HG03175 (cell line): ENCODE results near the gene PSMD1.

Experiments used
- ATAC-seq: cut with Tn5 transposase; IDR thresholded peaks from one replicate; pipeline ENCODE4 v1.9.1; 2021; ENCODE audit warnings: mild to moderate bottlenecking, moderate library complexity; ENCODE audit not compliant: unreplicated experiment

Gene PSMD1

DNA sequence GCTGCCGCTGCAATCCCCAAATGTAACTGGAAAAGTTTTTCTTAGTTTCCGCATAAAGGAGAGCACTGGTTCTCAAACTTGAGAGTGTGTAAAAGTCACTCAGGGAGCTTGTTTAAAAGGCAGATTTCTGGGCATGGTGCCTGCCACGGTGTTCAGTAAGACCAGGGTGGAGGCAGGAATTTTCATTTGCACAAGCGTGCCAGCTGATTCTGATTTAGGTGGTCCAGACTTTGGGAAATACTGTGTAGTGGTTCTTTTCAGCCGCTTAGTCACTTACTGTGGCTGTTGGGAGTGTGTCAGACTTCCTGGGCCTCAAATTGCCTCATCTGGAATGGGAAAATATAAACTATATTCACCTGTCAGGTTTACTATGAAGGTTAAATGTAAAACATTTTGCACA, 142.6 kb downstream of the PSMD1 start:
- no peak for ATAC-seq

- ATAC-seq, result no peak
These were observed 144.3 kb downstream of the PSMD1 start for GRCh38 chr2:231200805-231201474.

GRCh38 chr2:231201475-231201814, 144.8 kb downstream of the PSMD1 start:
- ATAC-seq, result no peak

- ATAC-seq, result no peak
These were observed 146.4 kb downstream of the PSMD1 start for GRCh38 chr2:231203087-231203486.

DNA sequence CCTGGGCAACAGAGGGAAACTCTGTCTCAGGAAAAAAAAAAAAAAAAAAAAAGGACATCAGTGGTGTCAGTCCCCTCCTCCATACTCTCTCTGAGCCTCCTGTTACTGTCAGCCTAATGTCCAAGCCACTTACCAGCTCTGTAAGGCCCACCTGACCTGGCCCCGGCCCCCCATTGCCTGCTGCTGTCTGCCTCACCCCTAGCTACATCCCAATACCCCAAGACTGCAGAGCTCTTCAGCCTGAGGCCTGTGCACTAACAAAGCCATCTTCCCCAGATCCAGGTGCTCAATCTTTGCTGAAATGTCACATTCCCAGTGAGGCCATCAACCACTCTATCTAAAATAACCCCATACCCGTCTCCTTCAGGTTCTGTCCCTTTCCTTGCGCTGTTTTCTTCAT, 147.5 kb downstream of the PSMD1 start:
- no peak for ATAC-seq

- ATAC-seq, result no peak
These were observed 147.9 kb downstream of the PSMD1 start for GRCh38 chr2:231204581-231204980.

DNA sequence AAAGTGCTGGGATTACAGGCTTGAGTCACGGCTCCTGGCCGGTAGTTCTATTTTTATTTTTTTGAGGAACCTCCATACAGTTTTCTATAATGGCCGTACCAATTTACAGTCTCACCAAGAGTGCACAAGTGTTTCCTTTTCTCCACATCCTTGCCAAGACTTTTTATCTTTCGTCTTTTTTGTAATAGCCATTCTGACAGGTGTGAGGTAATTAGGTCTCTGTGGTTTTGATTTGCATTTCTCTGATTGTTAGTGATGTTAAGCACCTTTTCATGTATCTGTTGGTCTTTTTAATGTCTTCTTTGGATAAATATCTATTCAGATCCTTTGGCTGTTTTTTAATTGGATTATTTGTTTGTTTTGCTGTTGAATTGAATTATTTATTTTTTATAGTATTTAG, 151.1 kb downstream of the PSMD1 start:
- ATAC-seq, result no peak

DNA sequence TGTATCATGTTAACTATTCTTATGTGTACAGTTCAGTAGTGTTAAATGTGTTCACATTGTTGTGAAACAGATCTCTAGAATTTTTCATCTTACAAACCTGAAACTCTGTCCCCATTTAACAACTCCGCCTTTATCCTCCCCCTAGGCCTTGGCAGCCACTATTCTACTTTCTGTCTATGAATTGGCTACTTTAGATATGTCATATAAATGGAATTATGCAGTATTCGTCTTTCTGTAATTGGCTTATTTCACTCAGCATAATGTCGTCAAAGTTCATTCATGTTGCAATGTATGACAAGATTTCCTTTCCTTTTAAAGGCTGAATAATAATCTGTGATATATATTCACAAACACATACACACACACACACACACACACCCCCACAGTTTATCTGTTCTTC, 154.1 kb downstream of the PSMD1 start:
- no peak for ATAC-seq

DNA sequence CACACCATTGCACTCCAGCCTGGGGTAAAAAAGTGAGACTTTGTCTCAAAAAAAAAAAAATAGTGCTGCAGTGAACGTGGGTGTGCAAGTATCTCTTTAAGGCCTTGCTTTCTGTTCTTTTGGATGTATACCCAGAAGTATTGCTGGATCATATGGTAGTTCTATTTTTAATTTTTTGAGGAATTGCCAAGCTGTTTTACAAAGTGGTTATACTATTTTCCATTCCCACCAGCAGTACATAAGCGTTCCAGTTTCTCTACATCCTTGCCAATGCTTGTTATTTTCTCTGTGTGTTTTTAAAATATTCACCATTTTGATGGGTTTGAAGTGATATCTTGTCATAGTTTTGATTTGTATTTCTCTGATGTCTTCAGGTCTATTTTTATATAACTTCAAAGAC, 154.8 kb downstream of the PSMD1 start:
- ATAC-seq, result no peak

DNA sequence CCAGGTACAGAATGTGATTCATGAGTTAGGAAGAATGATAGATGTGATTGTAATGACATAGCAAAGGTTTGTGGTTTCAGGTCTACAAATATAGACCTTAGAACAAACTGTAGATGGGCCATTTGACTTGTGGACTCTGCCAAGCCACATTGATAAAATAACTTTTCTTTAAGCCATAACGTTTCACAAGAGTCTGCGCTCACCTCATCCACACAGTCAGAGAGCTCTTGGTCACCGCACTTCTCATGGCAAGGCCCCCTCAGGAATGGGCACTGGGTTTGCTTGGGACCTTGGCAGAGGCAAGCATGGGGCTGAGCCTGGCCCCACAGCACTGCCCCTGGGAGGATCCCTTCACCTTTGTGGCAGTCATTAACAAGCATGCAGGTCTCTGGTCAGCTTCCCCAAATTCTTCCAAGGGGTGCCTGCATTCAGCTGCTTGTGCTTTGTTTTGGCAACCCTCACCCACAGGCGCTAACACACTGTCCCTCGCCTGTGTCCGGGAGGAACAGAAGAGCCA, 155.7 kb downstream of the PSMD1 start:
- no peak for ATAC-seq

- no peak for ATAC-seq
These were observed 157.4 kb downstream of the PSMD1 start for GRCh38 chr2:231213931-231214642.

DNA sequence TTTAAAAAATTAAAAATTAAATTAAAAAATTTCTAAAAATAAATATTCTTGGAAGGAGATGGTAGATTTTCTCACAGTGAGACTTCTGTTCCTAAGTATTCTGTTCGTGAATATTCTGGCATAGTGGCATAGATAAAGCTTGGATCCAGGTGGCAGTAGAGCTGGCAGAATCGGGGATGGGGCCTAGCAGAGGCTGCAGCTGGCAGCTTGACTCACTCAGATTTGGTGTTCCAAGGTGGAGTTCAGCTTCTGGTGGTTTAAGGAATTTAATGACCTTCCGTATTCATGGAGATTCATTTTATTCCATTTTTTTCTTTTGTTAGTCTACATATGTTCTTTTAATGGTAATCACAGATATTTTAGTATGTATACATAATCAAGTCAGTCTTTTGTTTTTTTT, 161.7 kb downstream of the PSMD1 start:
- ATAC-seq, result no peak

GRCh38 chr2:231219289-231219688, 162.6 kb downstream of the PSMD1 start:
- ATAC-seq, result no peak

DNA sequence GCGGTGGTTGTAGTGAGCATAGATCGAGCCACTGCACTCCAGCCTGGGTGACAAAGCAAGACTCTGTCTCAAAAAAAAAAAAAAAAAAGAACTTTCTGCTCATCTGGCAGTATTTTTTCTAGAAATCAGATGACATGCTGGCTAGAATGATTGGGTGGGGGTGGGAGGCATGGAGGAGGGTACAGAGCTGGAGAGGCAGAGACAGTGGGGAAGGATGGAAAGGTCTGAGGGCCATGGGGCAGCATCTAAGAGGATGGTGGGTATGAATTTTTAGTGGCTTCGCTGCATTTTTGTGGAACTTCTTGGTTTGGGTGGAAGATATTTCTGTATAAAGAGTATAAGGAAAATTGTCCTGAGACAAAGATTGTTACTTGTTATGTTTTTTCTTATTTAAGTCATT, 165.1 kb downstream of the PSMD1 start:
- no peak for ATAC-seq
